Measurements from ENCODE around the gene POP7.
A peak's percentile ranks its signal among the peaks of the same experiment; 100 is the strongest.

POP7 gene

GRCh38 chr7:100679129-100679926 lies 26.6 kb upstream of the POP7 start:
- DNase-seq, result no peak

- no peak for DNase-seq
Measured at GRCh38 chr7:100679927-100680575, 25.9 kb upstream of the POP7 start.

- DNase-seq, result no peak
Measured at GRCh38 chr7:100680576-100681271, 25.2 kb upstream of the POP7 start.

GRCh38 chr7:100681491-100682227 lies 24.3 kb upstream of the POP7 start:
- no peak for DNase-seq

GRCh38 chr7:100682228-100682741 lies 23.6 kb upstream of the POP7 start:
- DNase-seq, result no peak

GRCh38 chr7:100682991-100683658 lies 22.8 kb upstream of the POP7 start:
- DNase-seq, result no peak

- no peak for DNase-seq
Measured at GRCh38 chr7:100683659-100684533, 22.0 kb upstream of the POP7 start.

- no peak for DNase-seq
Measured at GRCh38 chr7:100684534-100685042, 21.3 kb upstream of the POP7 start.

- DNase-seq, result no peak
Measured at GRCh38 chr7:100685049-100685605, 20.8 kb upstream of the POP7 start.

- DNase-seq, result no peak
Measured at GRCh38 chr7:100685631-100686145, 20.2 kb upstream of the POP7 start.

GRCh38 chr7:100686201-100686821 lies 19.6 kb upstream of the POP7 start:
- no peak for DNase-seq

GRCh38 chr7:100686822-100687211 lies 19.1 kb upstream of the POP7 start:
- DNase-seq, result no peak

GRCh38 chr7:100687261-100687660 lies 18.7 kb upstream of the POP7 start:
- no peak for DNase-seq

GRCh38 chr7:100687751-100688300 lies 18.1 kb upstream of the POP7 start:
- no peak for DNase-seq

GRCh38 chr7:100688326-100688860 lies 17.5 kb upstream of the POP7 start:
- DNase-seq, result no peak

GRCh38 chr7:100689230-100690135 lies 16.4 kb upstream of the POP7 start:
- DNase-seq, result no peak

GRCh38 chr7:100691676-100692577 lies 14.0 kb upstream of the POP7 start:
- DNase-seq, result peak; percentile 44
